ENCODE measurements around the gene RNF111.

DNA sequence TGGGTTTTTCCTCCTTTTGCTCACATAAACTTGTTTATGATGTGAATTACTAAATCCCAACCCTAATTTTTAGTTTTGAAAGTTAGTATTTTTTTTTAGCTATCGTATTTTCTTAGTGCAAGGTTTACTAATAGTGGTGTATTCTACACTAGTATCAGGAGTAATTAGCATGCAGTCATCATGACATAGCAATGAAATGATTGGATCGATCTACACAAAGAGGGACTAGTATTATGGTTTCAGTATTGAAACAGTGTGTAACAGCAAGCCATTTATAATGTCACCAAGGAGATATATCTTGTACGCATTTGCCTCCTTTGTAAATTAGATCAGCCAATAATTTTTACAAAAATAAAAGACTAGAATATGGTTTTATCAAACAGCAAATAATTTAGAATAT is 38.7 kb downstream of the RNF111 start:
- TF ChIP-seq CTCF (IDR thresholded peaks at IDR 0.05 in 4 of 5, conservative IDR thresholded peaks at IDR 0.05 in 1 of 5) (no peak), POLR2A (IDR thresholded peaks at IDR 0.05) (no peak)
